Activated CD4-positive, CD25-positive, alpha-beta regulatory T cell treated with anti-CD3 and anti-CD28 coated beads, Interleukin-2, amount 50 U/mL, for 72 hours (primary cell): ENCODE data around the gene FMO5.
"Not testable (repeated sequence)": the region's sequence is repeated elsewhere in the genome, so short reads cannot be mapped to it uniquely, and the experiment has no call there.

Experiments used
- DNase-seq: peaks from one replicate; pipeline ENCODE4 v3.0.0; 2021

The FMO5 gene, protein sequence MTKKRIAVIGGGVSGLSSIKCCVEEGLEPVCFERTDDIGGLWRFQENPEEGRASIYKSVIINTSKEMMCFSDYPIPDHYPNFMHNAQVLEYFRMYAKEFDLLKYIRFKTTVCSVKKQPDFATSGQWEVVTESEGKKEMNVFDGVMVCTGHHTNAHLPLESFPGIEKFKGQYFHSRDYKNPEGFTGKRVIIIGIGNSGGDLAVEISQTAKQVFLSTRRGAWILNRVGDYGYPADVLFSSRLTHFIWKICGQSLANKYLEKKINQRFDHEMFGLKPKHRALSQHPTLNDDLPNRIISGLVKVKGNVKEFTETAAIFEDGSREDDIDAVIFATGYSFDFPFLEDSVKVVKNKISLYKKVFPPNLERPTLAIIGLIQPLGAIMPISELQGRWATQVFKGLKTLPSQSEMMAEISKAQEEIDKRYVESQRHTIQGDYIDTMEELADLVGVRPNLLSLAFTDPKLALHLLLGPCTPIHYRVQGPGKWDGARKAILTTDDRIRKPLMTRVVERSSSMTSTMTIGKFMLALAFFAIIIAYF

DNA sequence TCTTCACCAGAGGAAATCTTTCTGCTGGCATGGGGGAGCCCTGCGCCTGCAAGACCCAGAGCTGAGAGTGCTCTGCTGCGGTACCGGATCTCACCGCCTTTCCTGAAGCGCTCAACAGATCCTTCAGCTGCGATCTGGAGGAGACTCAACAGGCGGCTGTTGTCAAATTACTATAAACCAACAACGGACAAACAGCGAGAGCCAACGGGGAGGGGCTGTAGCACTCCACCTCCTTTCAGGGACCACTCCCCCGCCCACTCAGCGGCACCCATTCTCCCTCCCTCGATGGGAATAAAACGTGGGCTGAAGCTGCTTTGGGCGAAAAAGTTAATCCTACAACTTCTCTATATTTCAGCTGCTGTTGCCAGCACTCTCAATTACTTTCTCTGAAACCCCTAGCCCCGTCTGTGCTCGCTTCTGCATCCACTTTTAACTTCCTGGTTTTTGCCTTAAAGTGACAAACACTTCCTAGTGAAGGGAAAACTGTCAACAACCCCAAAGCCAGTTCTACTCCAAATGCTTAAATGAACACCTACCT, at the start of gene FMO5:
TSS of gene FMO5 (minus strand) at position 147 of the 538 bp plus-strand sequence. CDS start 310 bp downstream, outside the sequence.
- peak; percentile 42 for DNase-seq

DNA sequence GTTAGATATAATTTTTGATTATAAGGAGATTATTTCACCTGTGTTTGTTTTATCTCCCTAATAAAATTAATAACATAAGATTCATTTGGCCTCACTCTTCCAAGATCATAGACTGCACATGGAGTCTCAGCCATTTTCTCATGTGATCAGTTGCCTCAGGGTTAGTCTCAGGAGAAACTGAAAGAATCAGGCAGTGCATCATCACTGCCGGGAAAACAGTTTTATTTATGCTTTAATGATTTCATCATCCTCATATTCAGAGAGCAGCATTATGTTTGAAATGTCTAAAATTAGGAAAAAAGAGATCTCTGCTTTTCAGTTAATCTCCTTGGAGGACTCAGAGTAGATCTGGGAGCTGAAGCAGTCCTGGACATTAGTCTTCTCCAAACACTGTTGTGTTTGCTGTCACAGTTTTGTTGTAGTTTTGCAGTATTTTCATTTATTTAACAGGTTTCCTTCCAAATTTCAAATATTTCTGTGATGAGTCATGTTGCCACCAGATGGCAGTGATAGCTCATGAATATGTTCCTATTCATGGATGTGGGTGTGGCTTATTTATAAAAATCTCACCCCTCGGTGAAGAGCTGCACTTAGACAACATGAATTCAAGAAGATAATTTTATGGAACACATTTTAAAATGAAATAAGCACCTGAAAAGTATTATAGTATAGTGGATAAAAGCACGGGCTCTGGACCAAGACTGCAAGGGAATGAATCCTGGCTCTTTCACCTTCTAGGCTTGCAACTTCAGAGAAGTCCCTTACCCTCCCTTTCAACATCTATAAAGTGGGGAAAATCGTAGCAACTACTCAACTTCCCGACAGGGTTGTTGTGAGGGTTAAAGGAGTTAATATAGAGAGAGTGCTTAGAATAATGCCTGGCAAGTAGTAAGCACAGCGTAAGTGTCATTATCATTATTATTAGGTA, 48.5 kb upstream of the FMO5 start:
- DNase-seq, result no peak

DNA sequence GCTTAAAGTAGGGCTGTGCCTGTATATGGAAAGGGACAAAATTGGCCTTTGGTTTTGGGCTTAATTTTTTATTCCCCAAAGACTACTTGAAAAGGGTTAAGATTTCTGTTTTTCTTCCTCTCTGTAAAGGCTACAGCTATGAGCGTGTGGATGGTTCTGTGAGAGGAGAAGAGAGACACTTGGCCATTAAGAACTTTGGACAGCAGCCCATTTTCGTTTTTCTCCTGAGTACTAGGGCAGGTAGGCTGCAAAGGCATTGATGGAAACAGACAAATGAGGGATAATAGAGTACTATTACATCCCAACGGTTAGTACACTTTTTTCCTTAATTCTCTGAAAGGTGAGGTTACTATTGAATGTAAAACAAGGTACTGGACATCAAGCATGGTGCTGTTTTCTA, 46.9 kb upstream of the FMO5 start:
- DNase-seq, result no peak

DNA sequence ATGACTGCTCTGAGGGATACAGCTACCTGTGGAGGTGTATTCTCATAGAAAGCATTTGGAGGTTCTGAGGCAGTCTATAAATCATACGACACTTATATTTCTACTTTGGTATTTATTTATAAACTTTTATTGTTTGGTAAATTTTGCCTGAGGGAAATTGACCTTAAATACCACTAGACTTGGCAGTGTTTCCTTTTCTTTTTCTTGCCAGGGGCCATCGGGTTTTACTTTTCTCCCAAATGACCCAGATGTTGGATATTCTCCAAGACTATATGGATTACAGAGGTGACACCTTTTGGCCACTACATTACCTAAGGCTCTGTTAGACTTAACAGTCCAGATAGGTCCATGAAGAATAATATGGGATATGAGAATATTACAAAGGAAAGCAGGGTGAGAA, 45.6 kb upstream of the FMO5 start:
- no peak for DNase-seq

DNA sequence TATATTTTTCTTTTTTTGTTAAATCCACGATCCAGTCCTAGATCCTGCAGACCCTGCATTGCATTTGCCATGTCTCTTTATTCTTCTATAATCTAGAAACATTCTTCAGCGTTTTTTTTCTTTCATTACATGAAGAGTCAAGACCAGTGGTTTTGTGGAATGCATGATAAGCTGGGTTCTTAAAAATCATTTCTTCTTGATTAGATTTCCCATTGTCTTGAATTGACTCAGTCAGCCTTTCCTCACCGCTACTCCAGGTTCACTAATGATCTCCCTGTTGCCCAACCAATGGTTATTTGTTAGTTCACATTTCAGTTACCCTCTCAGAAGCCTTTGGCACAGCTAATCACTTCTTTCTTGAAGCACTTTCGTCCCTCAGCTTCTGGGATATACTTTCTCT, 42.6 kb upstream of the FMO5 start:
- no peak for DNase-seq

DNA sequence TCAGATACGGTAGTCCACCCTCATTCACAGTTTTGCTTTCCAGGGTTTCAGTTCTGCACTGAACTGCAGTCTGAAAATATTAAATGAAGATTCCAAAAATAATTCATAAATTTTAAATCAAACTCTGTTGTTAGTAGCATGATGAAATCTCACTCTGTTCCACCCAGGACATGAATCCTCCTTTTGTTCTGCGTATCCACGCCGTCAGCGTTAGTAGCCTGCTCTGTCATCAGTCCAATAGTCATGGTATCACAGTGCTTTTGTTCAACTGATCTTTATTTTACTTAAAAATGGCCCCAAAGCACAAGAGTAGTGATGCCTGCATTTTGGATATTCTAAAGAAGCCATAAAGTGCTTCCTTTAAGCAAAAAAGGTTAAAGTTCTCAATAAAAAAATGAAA, 41.2 kb upstream of the FMO5 start:
- DNase-seq, result no peak

DNA sequence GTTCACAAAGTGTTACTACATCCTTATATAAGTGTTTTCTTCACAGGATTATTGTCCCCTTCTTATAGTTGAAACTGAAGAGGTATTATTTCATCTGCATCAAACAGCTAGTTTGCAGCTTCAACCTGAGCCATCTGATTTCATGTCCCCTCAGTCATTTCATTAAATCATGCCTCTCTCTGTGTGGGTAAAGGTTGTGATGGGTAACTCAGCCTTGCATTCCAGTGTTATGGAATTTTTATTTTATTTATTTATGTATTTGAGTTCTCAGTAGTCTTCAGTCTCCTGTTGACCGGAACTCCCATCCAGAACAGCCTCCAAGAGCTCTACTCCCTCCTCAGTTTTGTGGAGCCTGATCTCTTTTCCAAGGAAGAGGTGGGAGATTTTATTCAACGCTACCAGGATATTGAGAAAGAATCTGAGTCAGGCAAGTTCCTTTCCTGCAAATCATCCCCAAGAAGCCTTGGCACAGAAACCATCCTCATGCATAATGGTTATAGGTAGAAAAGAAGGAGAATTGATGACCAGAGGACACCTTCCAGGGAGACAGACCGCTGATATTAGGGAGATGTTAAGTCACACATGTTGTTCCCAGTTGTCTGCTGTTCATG, 39.1 kb upstream of the FMO5 start:
- DNase-seq, result no peak

DNA sequence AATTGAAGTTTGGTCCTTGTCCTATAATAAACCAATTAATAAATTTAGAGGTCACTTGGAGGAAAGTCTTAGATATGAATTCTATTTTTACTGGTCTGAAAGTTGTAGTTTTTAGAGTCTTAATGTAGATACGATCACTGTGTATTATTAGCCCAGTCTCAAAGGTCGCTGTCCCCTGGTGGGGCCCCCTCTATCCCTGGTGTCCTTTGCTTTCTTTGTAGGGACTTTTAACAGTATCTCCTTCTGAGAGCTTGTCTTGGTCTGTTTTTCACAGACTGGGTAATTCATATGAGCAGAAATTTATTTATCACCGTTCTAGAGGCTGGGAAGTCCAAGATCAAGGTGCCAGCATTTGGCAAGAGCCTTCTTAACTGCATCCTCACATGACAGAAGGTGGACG, 35.8 kb upstream of the FMO5 start:
- DNase-seq, result no peak

DNA sequence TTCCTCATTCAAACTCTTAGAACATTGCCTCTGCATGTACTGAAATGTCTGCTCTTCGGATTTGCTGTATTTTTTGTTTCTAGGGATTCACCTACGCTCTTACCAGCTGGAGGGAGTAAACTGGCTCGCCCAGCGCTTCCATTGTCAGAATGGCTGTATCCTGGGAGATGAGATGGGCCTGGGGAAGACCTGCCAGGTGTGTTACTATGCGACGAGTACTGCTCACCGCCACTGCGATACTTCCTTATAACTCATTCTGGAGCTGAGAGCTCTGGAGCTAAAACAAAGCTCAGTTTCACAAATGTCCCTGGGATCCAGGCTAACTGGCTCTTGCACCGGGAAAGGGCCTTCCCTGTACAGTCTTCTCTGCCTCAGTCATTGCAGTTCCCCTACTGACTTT, 27.4 kb upstream of the FMO5 start:
- no peak for DNase-seq

DNA sequence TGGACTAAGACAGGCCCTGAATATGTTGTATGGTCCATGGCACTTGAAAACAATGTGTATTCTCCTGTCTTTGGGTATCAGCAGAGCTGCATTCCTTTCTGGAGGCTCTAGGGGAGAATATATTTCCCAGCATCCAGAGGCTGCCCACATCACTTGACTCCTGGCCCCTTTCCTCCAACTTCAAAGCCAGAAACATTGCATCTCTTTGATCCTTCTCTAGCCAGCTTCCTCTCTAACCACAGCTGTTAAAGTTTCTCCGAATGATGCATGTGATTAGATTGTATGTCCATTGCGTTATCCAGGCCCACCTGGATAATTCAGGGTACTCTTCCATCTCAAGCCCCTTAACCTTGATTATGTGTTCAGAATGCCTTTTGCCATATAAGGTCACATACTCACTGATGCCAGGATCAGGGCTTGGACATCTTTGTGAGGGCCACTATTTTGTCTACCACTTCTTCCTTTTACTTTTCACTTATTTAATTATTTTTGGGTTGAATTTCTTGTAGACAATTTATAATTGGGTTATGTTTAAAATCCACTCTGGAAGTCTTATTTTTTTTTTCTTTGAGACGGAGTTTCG, 22.6 kb upstream of the FMO5 start:
- no peak for DNase-seq

DNA sequence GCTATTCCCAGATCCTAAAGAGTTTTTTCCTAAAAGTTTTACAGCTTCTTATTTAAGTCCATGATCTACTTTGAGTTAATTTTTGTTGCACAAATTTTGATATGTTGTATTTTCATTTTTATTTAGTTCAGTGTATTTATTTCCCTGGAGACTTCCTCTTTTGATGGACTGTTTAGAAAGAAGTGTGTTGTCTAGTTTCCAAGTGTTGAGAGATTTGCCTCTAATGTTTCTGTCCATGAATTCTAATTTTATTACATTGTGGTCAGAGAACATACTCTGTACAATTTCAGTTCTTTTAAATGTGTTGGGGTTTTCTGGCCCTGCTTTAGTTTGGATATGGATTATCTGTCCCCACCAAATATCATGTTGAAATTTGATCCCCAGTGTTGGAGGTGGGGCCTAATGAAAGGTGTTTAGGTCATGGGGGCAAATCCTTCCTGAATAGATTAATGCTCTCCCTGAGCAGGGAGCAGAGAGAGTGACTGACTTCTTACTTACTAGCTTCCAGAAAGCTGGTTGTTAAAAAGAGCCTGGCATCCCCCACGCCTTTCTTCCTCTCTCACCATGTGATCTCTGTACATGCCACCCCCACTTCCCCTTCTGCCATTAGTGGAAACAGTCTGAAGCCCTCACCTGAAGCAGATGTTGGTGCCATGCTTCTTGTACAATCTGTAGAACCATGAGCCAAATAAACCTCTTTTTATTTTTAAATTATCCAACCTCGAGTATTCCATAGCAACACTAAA, 21.9 kb upstream of the FMO5 start:
- DNase-seq, result no peak

DNA sequence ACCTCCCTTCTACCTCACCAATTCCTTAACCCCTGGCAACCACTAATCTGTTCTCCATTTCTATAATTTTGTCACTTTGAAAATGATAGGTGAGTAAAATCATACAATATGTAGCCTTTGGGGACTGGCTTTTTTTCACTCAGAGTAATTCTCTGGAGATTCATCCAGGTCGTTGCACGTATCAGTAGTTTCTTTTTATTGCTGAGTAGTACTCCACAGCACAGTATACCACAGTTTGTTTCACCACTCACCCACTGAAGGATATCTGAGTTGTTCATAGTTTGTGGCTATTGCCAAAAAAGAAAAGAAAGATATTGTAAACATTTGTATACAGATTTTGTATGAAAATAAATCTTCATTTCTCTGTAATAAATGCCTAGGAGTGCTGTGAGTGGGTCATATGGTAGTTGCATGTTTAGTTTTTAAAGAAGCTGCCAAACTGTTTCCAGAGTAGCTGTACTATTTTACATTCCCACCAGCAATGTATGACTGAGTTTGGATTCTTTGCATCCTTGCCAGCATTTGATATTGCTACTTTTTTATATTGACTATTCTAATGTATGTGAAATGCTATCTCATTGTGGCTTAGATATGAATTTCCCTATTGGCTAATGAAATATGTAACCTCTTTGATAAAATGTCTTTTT, 21.0 kb upstream of the FMO5 start:
- no peak for DNase-seq

DNA sequence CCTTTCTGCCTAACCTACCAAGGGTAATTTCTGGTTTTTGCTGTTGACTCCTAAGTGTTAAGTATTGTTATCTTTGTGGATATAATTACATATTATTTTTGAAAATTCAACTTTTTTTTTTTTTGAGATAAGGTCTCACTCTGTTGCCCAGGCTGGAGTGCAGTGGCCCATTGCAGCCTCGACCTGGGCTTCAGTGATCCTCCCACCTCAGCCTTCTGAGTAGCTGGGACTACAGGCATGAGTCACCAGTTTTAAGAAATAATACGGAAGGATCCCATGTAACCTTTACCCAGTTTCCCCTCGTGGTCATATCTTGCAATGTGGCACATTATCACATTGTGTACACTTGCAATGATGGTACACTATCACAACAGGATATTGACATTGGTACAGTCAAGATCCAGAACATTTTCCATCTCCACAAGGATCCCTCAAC, 20.5 kb upstream of the FMO5 start:
- DNase-seq, result no peak

DNA sequence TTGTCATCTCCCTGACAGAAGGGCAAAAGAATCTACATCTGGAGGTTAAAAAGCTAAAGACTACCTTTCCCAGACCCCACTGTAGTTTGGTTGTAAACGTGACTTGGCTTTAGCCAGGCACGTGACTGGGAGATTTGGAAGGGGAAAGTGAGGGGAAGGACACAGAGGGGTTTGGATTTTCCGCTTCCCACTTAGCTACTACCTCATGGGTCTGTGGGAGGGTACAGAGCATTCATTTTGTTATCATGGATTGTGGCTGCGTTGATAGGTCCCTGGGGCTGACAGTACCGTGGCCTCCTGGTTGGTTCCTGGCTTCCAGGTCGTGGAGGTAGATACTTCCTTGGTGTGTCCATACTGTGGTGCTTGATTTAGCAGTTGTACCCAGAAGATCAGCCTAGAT, 20.0 kb upstream of the FMO5 start:
- no peak for DNase-seq

DNA sequence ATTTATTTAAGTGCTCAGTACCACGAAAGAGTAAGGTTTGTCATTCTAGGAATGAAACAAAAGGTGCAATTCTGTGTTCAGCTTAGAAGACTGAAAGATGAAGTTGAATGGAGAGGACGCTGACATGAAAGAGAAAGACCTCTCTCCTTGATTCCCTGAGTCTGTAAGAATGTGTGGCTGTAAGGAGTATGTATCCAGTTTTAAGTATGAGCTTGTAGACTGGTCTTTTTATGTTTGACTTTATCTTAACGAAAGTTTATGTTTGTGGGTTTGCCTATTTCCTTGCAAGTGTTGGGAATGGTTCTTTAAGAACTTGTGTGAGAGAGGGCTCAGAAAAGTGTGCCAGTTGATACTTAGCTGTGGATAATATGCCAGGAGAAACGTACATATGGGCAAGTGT, 18.7 kb upstream of the FMO5 start:
- no peak for DNase-seq

DNA sequence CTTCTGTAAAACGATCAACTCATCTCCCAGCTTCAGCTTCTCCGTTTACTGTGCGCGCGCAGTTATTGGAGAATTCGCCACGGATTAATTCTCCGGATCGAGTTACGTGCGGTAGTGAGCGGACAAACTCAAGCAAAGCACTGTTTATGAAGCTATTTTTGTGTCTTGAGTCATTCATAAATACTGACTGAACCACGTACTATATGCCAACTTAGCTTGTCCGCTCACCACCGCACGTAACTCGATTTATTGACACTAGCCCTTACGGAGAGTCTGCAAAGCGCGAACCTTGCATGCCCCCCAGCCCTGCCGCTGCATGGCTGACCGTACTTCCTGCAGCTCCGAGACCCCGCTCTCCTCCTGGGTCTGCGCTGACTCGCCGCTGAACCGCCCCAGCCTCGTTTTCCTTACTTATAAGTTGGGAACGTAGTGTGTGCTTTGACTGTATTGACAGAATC, 18.1 kb upstream of the FMO5 start:
- no peak for DNase-seq

DNA sequence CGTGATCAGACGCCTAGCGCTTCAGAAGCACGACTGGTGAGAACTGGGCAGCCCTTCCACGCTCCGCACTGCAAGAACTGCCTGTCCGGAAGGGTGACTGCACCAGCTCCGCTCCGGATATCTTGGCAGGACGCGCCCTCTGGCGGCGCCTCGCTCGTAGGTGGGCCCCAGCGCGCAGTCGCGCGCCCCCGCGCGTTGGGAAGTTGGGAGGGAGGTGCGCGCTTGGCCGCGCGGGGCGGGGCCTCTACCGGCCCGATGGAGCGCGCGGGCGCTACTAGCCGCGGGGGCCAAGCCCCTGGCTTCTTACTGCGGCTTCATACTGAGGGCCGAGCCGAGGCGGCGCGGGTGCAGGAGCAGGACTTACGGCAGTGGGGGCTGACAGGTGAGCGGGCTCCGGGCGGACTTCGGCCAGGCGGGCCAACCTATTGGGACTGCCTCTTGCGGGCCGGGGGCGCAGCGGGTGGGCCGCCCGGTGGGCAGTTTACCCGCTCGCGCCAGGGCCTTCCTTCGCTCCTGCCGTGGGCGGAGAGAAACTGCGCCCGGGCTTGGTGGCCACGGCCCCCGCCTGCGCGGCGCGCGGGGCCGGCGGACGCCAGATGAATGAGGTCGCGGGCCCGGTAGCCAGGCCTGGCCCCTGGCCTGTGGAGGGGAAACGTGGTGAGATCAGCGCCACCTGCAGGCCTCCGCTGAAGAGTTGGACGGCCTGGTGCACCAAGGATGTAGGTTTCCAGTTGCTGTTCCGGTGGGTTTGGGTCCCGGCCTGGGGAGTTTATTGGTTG, 17.5 kb upstream of the FMO5 start, which contains the start of gene CHD1L:
TSS of gene CHD1L (plus strand) at position 236 of the 779 bp plus-strand sequence. CDS start at position 256, 20 bp downstream.
- peak; percentile 93 for DNase-seq

DNA sequence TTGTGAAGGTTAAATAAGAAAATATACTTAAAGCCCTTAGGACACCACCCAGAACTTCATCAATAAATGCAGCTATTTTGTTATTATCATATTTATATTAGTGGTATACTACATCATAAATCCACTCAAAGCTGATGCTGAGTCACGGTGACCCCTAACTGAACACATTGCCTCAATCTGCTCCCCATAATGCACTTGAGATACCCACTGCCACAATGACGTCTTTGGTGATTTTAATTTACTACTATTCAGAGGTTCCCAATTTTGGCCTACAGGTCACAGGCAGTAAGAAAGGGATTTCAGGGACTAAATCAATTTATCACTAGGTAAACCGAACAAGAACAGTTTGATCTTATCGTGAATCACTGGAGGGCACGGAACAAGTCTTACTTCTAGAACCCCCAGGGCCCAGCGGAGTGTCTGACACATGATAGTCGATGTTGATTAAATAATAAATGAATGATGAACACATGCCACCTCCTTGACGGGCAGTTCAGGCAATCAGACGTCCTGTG, 16.9 kb upstream of the FMO5 start:
- DNase-seq, result no peak

DNA sequence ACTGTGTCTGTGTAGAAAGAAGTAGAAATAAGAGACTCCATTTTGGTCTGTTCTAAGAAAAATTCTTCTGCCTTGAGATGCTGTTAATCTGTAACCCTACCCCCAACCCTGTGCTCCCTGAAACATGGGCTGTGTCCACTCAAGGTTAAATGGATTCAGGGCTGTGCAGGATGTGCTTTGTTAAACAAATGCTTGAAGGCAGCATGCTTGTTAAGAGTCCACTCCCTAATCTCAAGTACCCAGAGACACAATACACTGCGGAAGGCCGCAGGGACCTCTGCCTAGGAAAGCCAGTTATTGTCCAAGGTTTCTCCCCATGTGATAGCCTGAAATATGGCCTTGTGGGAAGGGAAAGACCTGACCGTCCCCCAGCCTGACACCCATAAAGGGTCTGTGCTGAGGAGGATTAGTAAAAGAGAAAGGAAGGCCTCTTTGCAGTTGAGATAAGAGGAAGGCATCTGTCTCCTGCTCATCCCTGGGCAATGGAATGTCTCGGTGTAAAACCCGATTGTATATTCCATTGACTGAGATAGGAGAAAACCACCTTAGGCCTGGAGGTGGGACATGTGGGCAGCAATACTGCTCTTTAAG, 15.1 kb upstream of the FMO5 start:
- DNase-seq, result not testable (repeated sequence)
